Inflammatory macrophage treated with lipopolysaccharide for 4 hours (primary cell): ENCODE data around the gene CD46.

ENCODE experiments used
- DNase-seq: peaks from one replicate; pipeline ENCODE4 v3.0.0-alpha.2; 2020

The CD46 gene

GRCh38 chr1:207799989-207800648, 48.3 kb downstream of the CD46 start:
- DNase-seq, result no peak

DNA sequence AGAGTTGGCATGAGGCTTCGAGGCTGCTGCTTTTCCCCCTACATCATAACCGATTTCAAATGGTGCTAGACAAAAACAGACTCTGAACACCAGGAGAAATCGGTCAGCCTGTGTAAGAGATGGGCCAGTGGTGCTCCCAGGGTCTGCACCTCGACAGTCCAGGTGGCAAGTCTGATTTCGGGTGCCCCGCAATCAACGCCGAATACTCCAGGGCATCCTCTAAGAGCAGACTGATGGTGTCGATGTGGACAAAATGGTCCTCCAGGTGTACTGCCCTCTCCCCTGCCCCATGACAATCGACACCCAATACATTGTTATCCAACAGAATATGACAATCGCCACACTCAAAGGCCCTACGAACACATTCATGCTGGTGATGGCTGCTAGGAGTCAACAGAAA, 50.0 kb downstream of the CD46 start:
- DNase-seq, result no peak

DNA sequence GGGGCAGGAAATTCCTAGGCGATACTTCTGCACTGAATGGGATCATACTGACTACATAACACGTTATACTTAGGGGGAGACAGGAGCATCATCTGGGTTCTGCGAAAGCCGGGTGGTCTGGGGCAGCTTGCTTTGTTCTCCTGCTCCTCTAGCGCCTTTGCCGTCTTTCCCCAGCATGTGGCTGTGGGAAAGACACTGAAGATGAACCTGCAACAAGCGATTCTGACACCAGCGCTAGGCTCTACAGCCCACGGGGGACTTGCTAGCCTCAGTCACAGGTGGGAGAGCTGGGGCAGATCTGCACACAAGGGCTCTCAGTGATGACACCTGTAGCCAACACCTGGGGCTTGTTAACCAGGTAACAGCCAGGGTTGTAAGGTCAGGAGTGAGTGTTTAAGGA, 51.8 kb downstream of the CD46 start:
- no peak for DNase-seq

- no peak for DNase-seq
Observed at GRCh38 chr1:207804721-207805468, 53.0 kb downstream of the CD46 start.

GRCh38 chr1:207805841-207806421, 54.1 kb downstream of the CD46 start:
- peak; percentile 93 for DNase-seq

DNA sequence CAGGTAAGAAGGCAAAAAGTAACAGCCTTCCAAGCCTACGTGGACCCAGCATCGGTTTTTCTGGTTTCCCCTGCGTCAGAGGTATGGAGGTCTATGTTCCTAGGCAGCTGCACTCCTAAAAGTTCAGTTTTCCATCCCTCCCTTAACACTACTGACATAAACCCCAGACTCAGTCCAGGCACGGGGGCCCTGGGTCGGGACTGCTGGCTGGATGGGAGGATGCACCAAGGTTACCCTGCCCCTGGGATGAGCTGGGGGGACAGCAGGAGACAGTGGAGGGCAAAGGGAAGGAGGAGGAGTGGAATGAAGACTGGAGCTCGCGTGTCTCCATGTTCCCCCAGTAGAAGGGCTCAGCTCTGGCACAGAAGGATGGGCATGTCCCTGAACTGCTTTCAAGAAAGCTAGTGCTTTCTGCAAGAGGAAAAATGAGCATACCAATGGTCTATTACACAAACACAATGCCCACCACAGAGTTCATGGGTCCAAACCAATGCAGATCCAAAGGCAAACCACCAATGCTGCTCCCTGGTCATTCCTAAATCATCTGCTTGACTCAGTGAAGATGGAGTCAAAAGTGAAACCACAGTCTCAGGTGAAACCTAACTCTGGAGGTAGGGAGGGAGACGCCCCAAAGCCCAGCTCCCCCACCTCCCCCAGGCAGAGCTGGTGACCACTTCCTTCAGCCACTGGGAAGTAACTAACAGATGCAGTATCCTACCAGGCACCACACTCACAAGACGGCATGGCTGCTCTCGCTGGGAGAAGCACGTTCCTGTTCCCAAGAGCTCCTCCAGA, 54.9 kb downstream of the CD46 start:
- DNase-seq, result no peak

- no peak for DNase-seq
Observed at GRCh38 chr1:207807326-207807689, 55.5 kb downstream of the CD46 start.

- DNase-seq, result peak; percentile 85
Observed at GRCh38 chr1:207807690-207808321, 56.0 kb downstream of the CD46 start.

DNA sequence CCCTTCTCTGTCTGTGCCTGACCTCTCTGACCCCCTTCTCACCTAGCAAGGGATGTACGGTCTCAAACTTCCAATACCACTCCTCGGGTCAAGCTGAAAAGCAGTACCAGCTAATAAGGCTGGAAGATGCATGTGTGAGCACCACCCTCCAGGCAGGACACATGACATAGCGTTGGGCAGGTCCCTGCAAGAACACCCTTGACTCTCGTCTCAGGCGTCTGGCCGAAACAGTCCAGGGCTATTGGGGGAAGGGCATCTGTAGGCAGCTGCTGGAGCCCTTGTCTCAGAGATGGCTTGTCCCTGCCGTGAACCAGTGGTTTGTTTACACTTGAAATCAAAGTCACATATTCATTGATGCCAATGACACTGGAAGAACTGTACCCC, 56.5 kb downstream of the CD46 start:
- DNase-seq, result no peak

GRCh38 chr1:207808911-207809555, 57.2 kb downstream of the CD46 start:
- no peak for DNase-seq

- no peak for DNase-seq
Observed at GRCh38 chr1:207810173-207810572, 58.3 kb downstream of the CD46 start.

- DNase-seq, result no peak
Observed at GRCh38 chr1:207810606-207811295, 58.9 kb downstream of the CD46 start.

DNA sequence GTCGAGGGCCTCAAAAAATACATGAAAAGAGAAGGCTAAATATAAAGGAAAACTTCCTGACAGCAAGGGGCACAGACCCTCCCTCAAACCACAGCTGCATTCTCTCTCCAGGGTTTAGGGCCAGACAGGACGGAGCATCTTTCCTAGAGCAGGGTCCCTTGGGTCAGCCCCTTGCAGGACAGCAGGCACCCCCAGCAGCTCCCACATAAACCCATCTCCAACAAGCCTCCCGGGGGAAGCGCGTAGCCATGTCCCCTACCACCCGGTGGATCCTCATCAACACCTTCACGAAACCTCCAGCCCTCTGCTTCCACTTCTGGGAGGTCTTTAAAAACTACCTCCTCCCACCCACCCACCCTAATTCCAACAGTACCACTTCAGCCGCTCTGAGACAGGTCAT, 59.5 kb downstream of the CD46 start:
- no peak for DNase-seq

DNA sequence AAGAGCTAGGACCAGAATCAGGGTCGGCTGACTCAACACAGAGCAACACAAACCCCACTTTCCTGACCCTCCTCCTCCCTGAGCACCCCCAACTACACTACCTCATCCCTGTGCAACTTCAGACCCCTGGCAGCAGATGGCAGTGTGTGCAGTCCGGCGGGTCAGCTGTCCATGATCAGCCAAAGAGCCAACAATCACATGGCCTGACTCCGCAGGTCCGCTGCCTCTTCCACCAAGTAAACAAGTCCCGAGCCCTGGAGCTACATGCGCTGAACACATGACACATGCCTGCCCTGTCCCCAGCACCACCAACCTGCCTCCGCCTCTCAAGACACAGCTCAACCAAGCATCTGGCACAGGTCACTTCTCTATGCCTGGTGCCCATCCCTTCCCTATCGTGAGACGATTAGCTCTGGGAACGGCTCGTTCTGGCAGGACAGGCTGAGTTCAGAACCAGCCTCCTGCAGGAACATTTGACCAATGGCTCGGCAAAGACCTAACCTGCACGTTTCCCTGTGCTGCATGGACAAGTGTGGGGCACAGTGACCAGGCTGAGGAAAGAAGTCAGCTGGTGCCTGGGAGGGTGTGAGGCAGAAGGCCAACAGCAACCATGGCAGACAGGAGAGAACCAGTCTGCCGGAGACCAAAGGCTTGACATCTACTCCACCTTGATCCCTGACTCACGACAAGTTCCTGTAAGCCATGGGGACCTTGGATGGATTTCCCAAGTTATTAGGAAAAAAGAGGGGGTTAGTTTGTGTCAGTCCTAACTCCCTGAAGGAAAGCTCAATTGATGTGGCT, 60.3 kb downstream of the CD46 start:
- no peak for DNase-seq

DNA sequence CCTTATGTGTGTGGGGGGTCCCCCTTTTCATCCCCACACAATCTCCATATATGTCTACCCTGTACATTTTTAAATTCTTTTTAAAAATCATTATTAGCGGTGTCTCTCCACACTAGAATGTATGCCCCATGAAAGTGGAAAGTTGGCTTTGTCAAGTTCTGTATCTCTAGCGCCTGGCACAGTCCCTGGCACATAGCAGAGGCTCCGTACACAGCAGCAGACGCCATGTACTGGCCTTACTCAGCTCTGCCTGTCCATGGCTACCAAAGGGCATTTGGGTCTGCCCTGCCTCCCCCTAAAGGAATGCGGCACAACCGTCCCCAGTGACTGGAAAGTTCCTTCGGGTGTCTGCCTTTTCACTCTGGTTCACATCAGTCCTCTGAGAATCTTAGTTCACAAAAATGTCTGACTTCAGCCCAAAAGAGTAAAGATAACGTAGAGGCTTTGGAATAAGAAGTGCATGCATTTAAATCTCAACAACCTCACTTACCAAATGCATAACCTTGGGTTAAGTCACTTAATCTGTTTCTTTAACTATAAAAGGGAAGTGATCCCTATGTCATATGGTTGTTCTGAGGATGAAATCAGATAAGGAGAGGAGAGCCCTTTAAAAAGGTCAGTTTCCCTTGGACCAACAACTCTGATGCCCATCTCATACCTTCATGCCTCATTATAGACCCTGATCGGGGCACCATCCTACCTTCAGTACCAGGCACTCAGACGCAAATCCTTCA, 61.1 kb downstream of the CD46 start:
- peak; percentile 72 for DNase-seq

- peak; percentile 44 for DNase-seq
Observed at GRCh38 chr1:207813512-207813881, 61.6 kb downstream of the CD46 start.

GRCh38 chr1:207813946-207814345, 62.1 kb downstream of the CD46 start:
- no peak for DNase-seq

DNA sequence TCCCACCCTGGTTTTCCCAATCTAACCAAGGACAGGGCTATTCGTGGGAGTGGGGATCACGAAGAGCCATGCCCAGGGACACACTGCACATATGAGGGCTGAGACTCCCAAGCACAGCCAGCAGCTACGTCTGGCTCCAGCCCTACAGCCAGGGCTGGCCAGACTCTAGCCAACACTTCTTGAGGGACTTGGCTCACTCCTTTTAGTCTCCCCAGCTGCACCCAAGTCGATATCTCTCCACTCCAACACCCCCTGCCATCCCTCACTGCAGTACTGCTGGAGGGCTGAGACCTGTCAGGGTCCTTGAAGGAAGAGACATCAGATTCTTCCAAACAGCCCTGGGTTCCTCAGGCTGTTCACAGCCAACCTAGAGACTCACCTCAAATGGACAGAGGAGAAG, 62.6 kb downstream of the CD46 start:
- DNase-seq, result no peak

DNA sequence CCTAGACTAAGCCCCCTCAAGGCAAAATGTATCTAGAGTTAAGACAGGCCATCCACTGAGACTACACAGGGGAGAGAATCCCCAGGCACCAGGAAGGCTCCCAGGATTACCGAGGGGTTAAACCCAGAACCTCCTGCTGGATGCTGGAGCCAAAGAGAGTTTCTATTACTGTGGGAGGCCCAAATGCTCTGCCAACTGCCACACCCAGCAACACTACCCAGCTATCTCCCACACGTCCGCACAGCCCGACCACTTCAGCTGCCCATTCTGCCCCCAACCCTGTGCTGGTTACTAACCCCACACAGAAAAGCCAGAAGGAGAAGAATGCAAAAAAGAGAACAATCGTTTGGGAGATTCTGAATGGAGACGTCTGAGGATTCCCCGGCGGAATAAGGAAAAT, 63.6 kb downstream of the CD46 start:
- no peak for DNase-seq

GRCh38 chr1:207815913-207816291, 64.0 kb downstream of the CD46 start:
- DNase-seq, result peak; percentile 81
